Activated CD8-positive, alpha-beta T cell treated with anti-CD3 and anti-CD28 coated beads for 36 hours (primary cell): ENCODE data around the gene ANKRD52. TPM values are rescaled to one million over a fixed set of nuclear protein-coding genes. Genes with fewer than 3 reads are reported as not detected.
"Not testable (repeated sequence)": the region's sequence is repeated elsewhere in the genome, so short reads cannot be mapped to it uniquely, and the experiment has no call there.

Experiments
- ATAC-seq: fragments of 200-7000 bp; cut with Tn5 transposase; one replicate; pipeline ENCODE4 v1.10.0; 2021; ENCODE audit warnings: mild to moderate bottlenecking, moderate library complexity
- CTCF ChIA-PET: fragments of 350-600 bp; sonication (Branson Sonifier 250); formaldehyde crosslinking; loops from one replicate; lab custom pipeline; 2021; ENCODE audit warnings: antibody characterized with exemption; lab: Charles Lee
- POLR2A ChIA-PET: fragments of 350-600 bp; sonication (Branson Sonifier 250); formaldehyde crosslinking; loops from one replicate; lab custom pipeline; 2021; ENCODE audit warnings: antibody characterized with exemption; lab: Charles Lee
- DNase-seq: peaks from one replicate; pipeline ENCODE4 v3.0.0-alpha.2; 2020
- H3K27ac Mint-ChIP-seq: one replicate; pipeline ENCODE4 v1.8.0; 2021; ENCODE audit warnings: mild to moderate bottlenecking, mixed read lengths
- H3K27me3 Mint-ChIP-seq: one replicate; pipeline ENCODE4 v1.8.0; 2021; ENCODE audit warnings: mixed read lengths
- H3K36me3 Mint-ChIP-seq: one replicate; pipeline ENCODE4 v1.8.0; 2021; ENCODE audit warnings: low read depth, mixed read lengths
- H3K4me1 Mint-ChIP-seq: one replicate; pipeline ENCODE4 v1.8.0; 2021; ENCODE audit warnings: low read depth, mixed read lengths
- H3K4me3 Mint-ChIP-seq: one replicate; pipeline ENCODE4 v1.8.0; 2021; ENCODE audit warnings: mild to moderate bottlenecking, moderate library complexity, mixed read lengths
- H3K9me3 Mint-ChIP-seq: one replicate; pipeline ENCODE4 v1.8.0; 2021; ENCODE audit warnings: mixed read lengths
- intact Hi-C: fragments of 100-400 bp; cut with micrococcal nuclease; formaldehyde crosslinking; loops from one replicate; pipeline ENCODE4 v1.10.0; 2022
- total RNA-seq, 2 experiments: library from RNA; stranded (reverse); gene quantifications; one replicate each; pipeline ENCODE4 v1.2.3, GENCODE V29; 2021
- TF ChIP-seq, protein P1 (sequence below): fragments of 200-600 bp; IDR thresholded peaks from one replicate; pipeline ENCODE4 v1.8.0; 2022; ENCODE audit warnings: antibody characterized with exemption, mild to moderate bottlenecking

The ANKRD52 gene
- total RNA-seq, 2 experiments from 2014 or later, result 23.3 to 31.3 TPM

DNA sequence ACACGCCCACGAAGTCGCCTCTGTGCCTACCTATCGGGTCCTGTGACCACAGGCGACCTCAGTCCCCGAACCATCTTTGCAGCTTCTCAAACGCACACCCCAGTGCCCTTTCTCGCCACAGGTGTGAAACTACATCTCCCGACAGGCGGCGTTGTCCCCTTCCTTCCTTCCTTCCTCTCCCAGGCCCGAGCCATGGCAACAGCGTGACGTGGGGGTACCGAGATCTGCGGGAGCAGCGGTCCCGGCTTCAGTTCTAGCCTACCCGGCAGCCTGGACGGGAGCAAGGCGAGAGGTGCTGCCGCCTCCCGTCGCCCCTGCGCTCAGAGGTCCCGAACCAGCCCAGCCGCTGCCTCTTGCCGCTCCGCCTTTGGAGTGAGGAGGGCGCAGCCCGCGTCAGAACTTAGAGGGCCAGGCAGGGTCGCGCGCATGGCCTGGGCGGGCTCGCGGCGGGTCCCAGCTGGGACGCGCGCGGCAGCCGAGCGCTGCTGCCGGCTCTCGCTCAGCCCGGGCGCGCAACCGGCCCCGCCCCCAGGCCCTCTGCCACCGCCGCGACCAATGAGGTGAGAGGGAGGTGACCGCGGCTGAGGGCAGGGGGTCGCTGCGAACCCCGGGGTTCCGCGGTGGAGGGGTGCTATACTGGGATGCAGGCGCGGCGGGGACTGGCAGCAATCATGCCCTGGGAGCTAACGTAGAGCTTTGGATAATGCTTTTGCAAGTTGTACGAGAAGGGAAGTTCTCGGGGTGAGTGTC lies 8.7 kb upstream of the ANKRD52 start, which contains the start of gene COQ10A:
Gene COQ10A (plus strand): TSS at position 250 of the 750 bp plus-strand sequence. CDS start 177 bp downstream, at position 427.
- H3K36me3 Mint-ChIP-seq, result peaks cover 14% of the 10 kb centered on the region
- no peaks in the 10 kb centered on the region for H3K27me3 Mint-ChIP-seq
- peaks cover 19% of the 10 kb centered on the region for H3K4me1 Mint-ChIP-seq
- DNase-seq (peak; percentile 90), ATAC-seq (peak; percentile 90)
- ChIA-PET CTCF (interaction anchor here (0.7 to 5.0 kb wide), 17 partner anchors 9 to 221 kb away, joined by 3 to 40 read pairs (median 4); partner anchors contain the start of genes ANKRD52, RNF41, SMARCC2 and STAT2), POLR2A (interaction anchor here (0.6 to 3.0 kb wide), 15 partner anchors 9 to 1260 kb away, joined by 3 to 17 read pairs (median 3); partner anchors contain the start of genes ANKRD52, CNPY2, RNF41 and STAT2)
- no peaks in the 10 kb centered on the region for H3K9me3 Mint-ChIP-seq
- H3K27ac Mint-ChIP-seq, result peak within 1 kb of the TSS; percentile 91
- TF ChIP-seq, protein P1, sequence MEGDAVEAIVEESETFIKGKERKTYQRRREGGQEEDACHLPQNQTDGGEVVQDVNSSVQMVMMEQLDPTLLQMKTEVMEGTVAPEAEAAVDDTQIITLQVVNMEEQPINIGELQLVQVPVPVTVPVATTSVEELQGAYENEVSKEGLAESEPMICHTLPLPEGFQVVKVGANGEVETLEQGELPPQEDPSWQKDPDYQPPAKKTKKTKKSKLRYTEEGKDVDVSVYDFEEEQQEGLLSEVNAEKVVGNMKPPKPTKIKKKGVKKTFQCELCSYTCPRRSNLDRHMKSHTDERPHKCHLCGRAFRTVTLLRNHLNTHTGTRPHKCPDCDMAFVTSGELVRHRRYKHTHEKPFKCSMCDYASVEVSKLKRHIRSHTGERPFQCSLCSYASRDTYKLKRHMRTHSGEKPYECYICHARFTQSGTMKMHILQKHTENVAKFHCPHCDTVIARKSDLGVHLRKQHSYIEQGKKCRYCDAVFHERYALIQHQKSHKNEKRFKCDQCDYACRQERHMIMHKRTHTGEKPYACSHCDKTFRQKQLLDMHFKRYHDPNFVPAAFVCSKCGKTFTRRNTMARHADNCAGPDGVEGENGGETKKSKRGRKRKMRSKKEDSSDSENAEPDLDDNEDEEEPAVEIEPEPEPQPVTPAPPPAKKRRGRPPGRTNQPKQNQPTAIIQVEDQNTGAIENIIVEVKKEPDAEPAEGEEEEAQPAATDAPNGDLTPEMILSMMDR, result peak; percentile 84
- intact Hi-C loops, result loop anchor here (5.0 kb wide), 1 partner anchor 45 kb away; the partner anchor contains the start of genes NABP2 and RNF41
- H3K4me3 Mint-ChIP-seq, result peak within 1 kb of the TSS; percentile 93

DNA sequence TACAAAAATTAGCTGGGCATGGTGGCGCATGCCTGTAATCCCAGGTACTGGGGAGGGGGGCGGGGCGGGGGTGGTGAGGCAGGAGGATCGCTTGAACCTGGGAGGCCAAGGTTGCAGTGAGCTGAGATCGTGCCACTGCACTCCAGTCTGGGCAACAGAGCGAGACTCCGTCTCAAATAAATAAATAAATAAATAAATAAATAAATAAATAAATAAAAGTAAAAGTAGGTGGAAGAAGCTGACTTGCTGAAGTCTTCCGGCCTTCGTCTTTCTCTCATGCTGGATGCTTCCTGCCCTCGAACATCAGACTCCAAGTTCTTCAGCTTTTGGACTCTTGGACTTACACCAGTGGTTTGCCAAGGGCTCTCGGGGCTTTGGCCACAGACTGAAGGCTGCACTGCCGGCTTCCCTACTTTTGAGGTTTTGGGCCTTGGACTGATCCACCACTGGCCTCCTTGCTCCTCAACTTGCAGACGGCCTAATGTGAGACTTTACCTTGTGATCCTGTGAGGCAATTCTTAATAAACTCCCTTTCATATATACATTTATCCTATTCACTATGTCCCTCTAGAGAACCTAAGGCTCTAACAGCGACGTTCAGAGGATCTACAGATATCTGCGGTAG lies 8.0 kb upstream of the ANKRD52 start:
- H3K27me3 Mint-ChIP-seq, ATAC-seq, DNase-seq, H3K9me3 Mint-ChIP-seq: not testable (repeated sequence)
- Mint-ChIP-seq H3K27ac (peak overlapping the region; percentile 91), H3K36me3 (peaks cover 11% of the 10 kb centered on the region), H3K4me1 (peaks cover 19% of the 10 kb centered on the region), H3K4me3 (peak overlapping the region; percentile 93)
- intact Hi-C loops, result loop anchor here (5.0 kb wide), 1 partner anchor 44 kb away; the partner anchor contains the start of genes NABP2 and RNF41
- ChIA-PET POLR2A (interaction anchor here (0.6 to 3.0 kb wide), 9 partner anchors 8 to 514 kb away, joined by 3 to 17 read pairs (median 3); partner anchors contain the start of genes ANKRD52, CNPY2 and RNF41), CTCF (interaction anchor here (0.8 to 5.0 kb wide), 14 partner anchors 9 to 198 kb away, joined by 3 to 40 read pairs (median 5); partner anchors contain the start of genes ANKRD52, RNF41, STAT2 and ZC3H10)

DNA sequence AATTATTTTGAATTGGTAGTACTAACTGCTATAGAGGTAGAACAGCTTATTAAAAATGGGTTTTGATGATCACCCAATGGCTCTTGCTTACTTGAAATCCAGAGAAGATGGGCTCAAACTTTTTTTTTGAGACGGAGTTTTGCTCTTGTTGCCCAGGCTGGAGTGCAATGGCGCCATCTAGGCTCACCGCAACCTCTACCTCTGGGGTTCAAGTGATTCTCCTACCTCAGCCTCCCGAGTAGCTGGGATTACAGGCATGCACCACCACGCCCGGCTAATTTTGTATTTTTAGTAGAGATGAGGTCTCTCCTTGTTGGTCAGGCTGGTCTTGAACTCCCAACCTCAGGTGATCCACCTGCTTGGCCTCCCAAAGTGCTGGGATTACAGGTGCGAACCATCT lies 4.8 kb upstream of the ANKRD52 start:
- H3K4me1 Mint-ChIP-seq, result peaks cover 24% of the 10 kb centered on the region
- H3K27me3 Mint-ChIP-seq, intact Hi-C loops, H3K9me3 Mint-ChIP-seq, H3K36me3 Mint-ChIP-seq, H3K4me3 Mint-ChIP-seq, H3K27ac Mint-ChIP-seq, ATAC-seq: not testable (repeated sequence)
- ChIA-PET POLR2A (interaction anchor here (0.6 kb wide), 1 partner anchor 453 kb away, joined by 3 read pairs; no protein-coding TSS in a partner anchor), CTCF (interaction anchor here (0.6 to 1.6 kb wide), 7 partner anchors 28 to 366 kb away, joined by 3 to 4 read pairs (median 3); partner anchors contain the start of gene RNF41)
- TF ChIP-seq, protein P1, result peak; percentile 13
- DNase-seq, result peak; percentile 44

DNA sequence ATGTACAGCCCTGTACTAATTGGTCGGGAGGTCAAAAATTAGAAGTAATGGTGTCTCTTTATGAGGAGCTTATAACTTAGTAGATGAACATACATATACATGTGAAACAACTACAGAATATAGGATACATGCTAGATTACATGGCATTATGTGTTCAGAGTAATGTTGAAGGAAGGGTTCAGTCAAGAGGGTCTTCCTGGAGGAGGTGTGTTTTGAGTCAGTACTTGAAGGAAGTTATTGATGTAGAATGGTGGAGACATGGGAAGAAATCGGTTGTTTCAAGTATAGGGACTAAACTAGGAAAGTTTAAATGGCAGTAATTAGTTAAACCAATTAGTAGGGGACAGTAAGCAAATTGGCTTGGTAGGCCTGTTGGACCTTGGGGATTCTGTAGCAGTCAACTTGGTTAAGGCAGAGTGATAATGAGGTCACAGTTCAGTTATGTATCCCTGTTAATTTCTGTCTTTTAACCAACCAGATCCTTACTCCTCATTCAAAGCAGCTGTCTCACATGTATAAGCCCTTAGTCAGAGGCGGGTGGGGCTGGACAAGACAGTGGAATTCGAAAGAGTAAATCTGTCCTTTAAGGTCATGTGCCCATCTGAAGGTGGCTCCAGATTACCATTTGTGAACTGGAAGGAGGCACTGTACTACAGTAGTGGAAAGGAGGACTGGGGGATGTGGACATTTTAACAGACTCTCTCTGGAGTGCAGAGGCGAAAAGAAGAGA lies 3.5 kb upstream of the ANKRD52 start:
- no peaks in the 10 kb centered on the region for H3K9me3 Mint-ChIP-seq
- H3K4me3 Mint-ChIP-seq, result no peak overlapping the region
- intact Hi-C loops, result no loop called here
- H3K27me3 Mint-ChIP-seq, result no peaks in the 10 kb centered on the region
- DNase-seq, result no peak
- H3K36me3 Mint-ChIP-seq, result no peaks in the 10 kb centered on the region
- TF ChIP-seq, protein P1, result no peak
- ChIA-PET POLR2A (interaction anchor here (0.6 kb wide), 1 partner anchor 74 kb away, joined by 4 read pairs; no protein-coding TSS in a partner anchor), CTCF (interaction anchor here (0.6 to 1.7 kb wide), 5 partner anchors 37 to 232 kb away, joined by 3 to 7 read pairs (median 3); partner anchors contain the start of gene RNF41)
- no peak for ATAC-seq
- peaks cover 20% of the 10 kb centered on the region for H3K4me1 Mint-ChIP-seq
- H3K27ac Mint-ChIP-seq, result no peak overlapping the region
